Neural cell (in vitro differentiated cells): Measurements from ENCODE around the gene MST1. TPM values are rescaled to one million over a fixed set of nuclear protein-coding genes. Genes with fewer than 3 reads are reported as not detected.

Experiments used
- H2AFZ ChIP-seq: fragments of 200-600, 300-800 bp; sonication (generic), shearing (Covaris generic); 2 replicates; pipeline ENCODE4 v1.6.0; 2014; ENCODE audit warnings: low read depth, mild to moderate bottlenecking, antibody characterized with exemption, low read length, moderate library complexity
- H3F3A ChIP-seq: fragments of 200-600 bp; shearing (Covaris generic); 2 replicates; pipeline ENCODE4 v1.6.1; 2016; ENCODE audit warnings: mild to moderate bottlenecking, moderate library complexity, mixed read lengths, antibody characterized with exemption, low read length; ENCODE audit not compliant: insufficient read depth, poor library complexity, severe bottlenecking
- H3K27ac ChIP-seq: fragments of 200-600, 300-800 bp; sonication (generic), shearing (Covaris generic); 2 replicates; pipeline ENCODE4 v1.5.1; 2014; ENCODE audit warnings: mild to moderate bottlenecking, low read length, moderate library complexity
- H3K27me3 ChIP-seq: fragments of 300-800, 200-600 bp; sonication (generic), shearing (Covaris generic); 2 replicates; pipeline ENCODE4 v1.6.0; 2014; ENCODE audit warnings: mild to moderate bottlenecking, low read depth, low read length, moderate library complexity; ENCODE audit not compliant: insufficient read depth
- H3K36me3 ChIP-seq: fragments of 300-800, 200-600 bp; sonication (generic), shearing (Covaris generic); 2 replicates; pipeline ENCODE4 v1.5.1; 2014; ENCODE audit warnings: mild to moderate bottlenecking, antibody characterized with exemption, low read length, moderate library complexity; ENCODE audit not compliant: insufficient read depth
- H3K4me2 ChIP-seq: fragments of 300-800, 200-600 bp; sonication (generic), shearing (Covaris generic); 2 replicates; pipeline ENCODE4 v1.6.0; 2014; ENCODE audit warnings: mild to moderate bottlenecking, low read length
- H3K4me3 ChIP-seq: fragments of 300-800, 200-600 bp; sonication (generic), shearing (Covaris generic); 2 replicates; pipeline ENCODE4 v1.5.1; 2014; ENCODE audit warnings: mild to moderate bottlenecking, low read length, moderate library complexity
- H3K79me2 ChIP-seq: fragments of 200-600 bp; shearing (Covaris generic); replicated peaks from 2 replicates; pipeline ENCODE4 v1.6.0; 2014; ENCODE audit warnings: mild to moderate bottlenecking, low read length, moderate library complexity; ENCODE audit not compliant: insufficient read depth
- H3K9ac ChIP-seq: fragments of 300-800, 200-600 bp; sonication (generic), shearing (Covaris generic); 2 replicates; pipeline ENCODE4 v1.6.1; 2016; ENCODE audit warnings: mild to moderate bottlenecking, low read length, mixed read lengths
- H3K9me2 ChIP-seq: fragments of 200-600 bp; shearing (Covaris generic); 2 replicates; pipeline ENCODE4 v1.6.1; 2016; ENCODE audit warnings: mild to moderate bottlenecking, low read length, mixed read lengths; ENCODE audit not compliant: insufficient read depth
- H3K9me3 ChIP-seq: fragments of 200-600, 300-800 bp; sonication (generic), shearing (Covaris generic); 2 replicates; pipeline ENCODE4 v1.6.1; 2016; ENCODE audit warnings: mild to moderate bottlenecking, mixed run types, low read length, moderate library complexity, mixed read lengths
- H4K20me1 ChIP-seq: fragments of 200-600 bp; shearing (Covaris generic); 2 replicates; pipeline ENCODE4 v1.6.1; 2016; ENCODE audit warnings: mild to moderate bottlenecking, mixed run types; ENCODE audit not compliant: insufficient read depth
- CTCF ChIP-seq: fragments of 450-650 bp; IDR thresholded peaks from 2 replicates; pipeline ENCODE4 v1.5.1; 2014; ENCODE audit warnings: antibody characterized with exemption, mild to moderate bottlenecking, moderate library complexity; ENCODE audit not compliant: poor library complexity, severe bottlenecking
- EP300 ChIP-seq: fragments of 450-650 bp; conservative IDR thresholded peaks from 2 replicates; pipeline ENCODE4 v1.6.1; 2014; ENCODE audit warnings: antibody characterized with exemption, mild to moderate bottlenecking, moderate library complexity; ENCODE audit not compliant: poor library complexity, severe bottlenecking
- EZH2 ChIP-seq: fragments of 200-600, 300-800 bp; shearing (Covaris generic), sonication (generic); IDR thresholded peaks from 2 replicates; pipeline ENCODE4 v1.6.1; 2014; ENCODE audit warnings: antibody characterized with exemption, low read length, borderline replicate concordance, mild to moderate bottlenecking; ENCODE audit not compliant: insufficient read depth, poor library complexity, severe bottlenecking
- MXI1 ChIP-seq: fragments of 450-650 bp; conservative IDR thresholded peaks from 2 replicates; pipeline ENCODE4 v1.6.1; 2014; ENCODE audit warnings: antibody characterized with exemption, mild to moderate bottlenecking; ENCODE audit not compliant: poor library complexity, severe bottlenecking
- POLR2AphosphoS5 ChIP-seq: IDR thresholded peaks from 2 replicates; pipeline ENCODE4 v1.6.1; 2012
- RAD21 ChIP-seq: fragments of 450-650 bp; conservative IDR thresholded peaks from 2 replicates; pipeline ENCODE4 v1.6.1; 2014; ENCODE audit warnings: antibody characterized with exemption, mild to moderate bottlenecking, moderate library complexity
- REST ChIP-seq: IDR thresholded peaks from 2 replicates; pipeline ENCODE4 v1.6.1; 2012; ENCODE audit warnings: borderline replicate concordance
- SMC3 ChIP-seq: fragments of 450-650 bp; conservative IDR thresholded peaks from 2 replicates; pipeline ENCODE4 v1.6.1; 2014; ENCODE audit warnings: antibody characterized with exemption, mild to moderate bottlenecking, moderate library complexity; ENCODE audit not compliant: poor library complexity
- TAF1 ChIP-seq: IDR thresholded peaks from 2 replicates; pipeline ENCODE4 v1.6.1; 2012; ENCODE audit warnings: low read depth
- polyA plus RNA-seq: library from polyadenylated mRNA; depleted of rRNA; stranded (reverse); fragments of >200 nt; gene quantifications from 2 replicates; pipeline ENCODE4 v1.2.3, GENCODE V29; 2014

Gene MST1
- polyA plus RNA-seq, 1 donor from 2014 or later: 64.0 TPM

GRCh38 chr3:49658711-49659110, 30.6 kb downstream of the MST1 start:
- Histone ChIP-seq H2AFZ (no peak overlapping the region), H3K9me3 (no peaks in the 10 kb centered on the region), H3K4me3 (no peak overlapping the region), H3K79me2 (no peaks in the 10 kb centered on the region), H3K9me2 (no peaks in the 10 kb centered on the region), H3K27ac (no peak overlapping the region), H4K20me1 (no peaks in the 10 kb centered on the region), H3K9ac (no peak overlapping the region), H3K27me3 (no peaks in the 10 kb centered on the region), H3K4me2 (no peak overlapping the region), H3K36me3 (no peaks in the 10 kb centered on the region), H3F3A (no peaks in the 10 kb centered on the region)
- TF ChIP-seq EZH2 (no peak), REST (no peak), MXI1 (no peak), TAF1 (no peak), RAD21 (no peak)

- Histone ChIP-seq H3K4me3 (no peak overlapping the region), H3K79me2 (no peaks in the 10 kb centered on the region), H3K36me3 (no peaks in the 10 kb centered on the region), H4K20me1 (no peaks in the 10 kb centered on the region), H3F3A (no peaks in the 10 kb centered on the region), H3K27ac (no peak overlapping the region), H3K9me3 (no peaks in the 10 kb centered on the region), H3K4me2 (no peak overlapping the region), H3K9me2 (no peaks in the 10 kb centered on the region), H3K9ac (no peak overlapping the region), H2AFZ (no peak overlapping the region), H3K27me3 (no peaks in the 10 kb centered on the region)
- TF ChIP-seq RAD21: no peak
- no peak for TF ChIP-seq POLR2AphosphoS5
- no peak for TF ChIP-seq TAF1
- no peak for TF ChIP-seq CTCF
- no peak for TF ChIP-seq EZH2
These were observed 31.9 kb downstream of the MST1 start for GRCh38 chr3:49657208-49657915.

- no peaks in the 10 kb centered on the region for H4K20me1 ChIP-seq
- no peak overlapping the region for H3K9ac ChIP-seq
- no peak overlapping the region for H3K4me3 ChIP-seq
- no peaks in the 10 kb centered on the region for H3K9me3 ChIP-seq
- no peak overlapping the region for H3K27ac ChIP-seq
- no peak overlapping the region for H3K4me2 ChIP-seq
- no peaks in the 10 kb centered on the region for H3K79me2 ChIP-seq
- H2AFZ ChIP-seq: no peak overlapping the region
- H3K9me2 ChIP-seq: no peaks in the 10 kb centered on the region
- H3F3A ChIP-seq: no peaks in the 10 kb centered on the region
- H3K27me3 ChIP-seq: no peaks in the 10 kb centered on the region
- no peaks in the 10 kb centered on the region for H3K36me3 ChIP-seq
- TF ChIP-seq EZH2 (no peak), EP300 (no peak), REST (no peak), SMC3 (no peak), CTCF (no peak), TAF1 (no peak), MXI1 (no peak)
These were observed 32.6 kb downstream of the MST1 start for GRCh38 chr3:49656541-49657112.
